NB4 (cell line): ENCODE data around the gene TEC.

Experiments used
- DNase-seq: peaks from one replicate; pipeline ENCODE4 v3.0.0; 2010; ENCODE audit warnings: low read depth
- H3K4me3 ChIP-seq: one replicate; pipeline ENCODE4 v1.5.1; 2011; ENCODE audit warnings: mild to moderate bottlenecking, low read depth, low read length, moderate library complexity
- CTCF ChIP-seq: IDR thresholded peaks from one replicate; pipeline ENCODE4 v1.5.1; 2012; ENCODE audit warnings: low read depth, low read length
- MAX ChIP-seq: IDR thresholded peaks from 2 replicates; pipeline ENCODE4 v1.6.1; 2011; ENCODE audit warnings: low read depth, low read length
- MYC ChIP-seq: IDR thresholded peaks from 2 replicates; pipeline ENCODE4 v1.6.1; 2011; ENCODE audit warnings: low read depth, low read length
- POLR2A ChIP-seq: IDR thresholded peaks from 2 replicates; pipeline ENCODE4 v1.6.1; 2011; ENCODE audit warnings: mild to moderate bottlenecking; ENCODE audit not compliant: insufficient read length; ENCODE audit errors: extremely low read depth

Gene TEC

GRCh38 chr4:48261281-48261680 lies 8.4 kb downstream of the TEC start:
- no peak for DNase-seq
- H3K4me3 ChIP-seq, result no peak overlapping the region
- TF ChIP-seq MYC (no peak), CTCF (no peak), MAX (no peak), POLR2A (no peak)

GRCh38 chr4:48259748-48260147 lies 9.9 kb downstream of the TEC start:
- TF ChIP-seq MAX (no peak), MYC (no peak), POLR2A (no peak), CTCF (no peak)
- no peak for DNase-seq
- no peak overlapping the region for H3K4me3 ChIP-seq

GRCh38 chr4:48258845-48259397 lies 10.7 kb downstream of the TEC start:
- TF ChIP-seq POLR2A, result no peak
- TF ChIP-seq CTCF, result no peak
- no peak for TF ChIP-seq MYC
- TF ChIP-seq MAX, result no peak
- H3K4me3 ChIP-seq, result no peak overlapping the region

GRCh38 chr4:48255959-48256342 lies 13.7 kb downstream of the TEC start:
- TF ChIP-seq POLR2A (no peak), MAX (no peak)
- no peak for DNase-seq

More at GRCh38 chr4:48258845-48259397, 10.7 kb downstream of the TEC start:
- DNase-seq, result no peak

GRCh38 chr4:48255072-48255958 lies 14.3 kb downstream of the TEC start:
- no peak overlapping the region for H3K4me3 ChIP-seq
- TF ChIP-seq MYC (no peak), MAX (no peak), CTCF (no peak)
- DNase-seq, result no peak

More at GRCh38 chr4:48255959-48256342, 13.7 kb downstream of the TEC start:
- H3K4me3 ChIP-seq, result no peak overlapping the region
